OCI-LY3 (cell line): ENCODE data around the gene AMDHD2.

Experiments used
- CTCF ChIP-seq: fragments of 200-600, 300-600 bp; sonication (generic); IDR thresholded peaks from 2 replicates; pipeline ENCODE4 v1.5.1; 2014; ENCODE audit warnings: antibody characterized with exemption, low read length, low read depth
- EZH2phosphoT487 ChIP-seq: fragments of 200-600 bp; shearing (Covaris generic); IDR thresholded peaks from 2 replicates; pipeline ENCODE4 v1.6.1; 2018; ENCODE audit warnings: antibody characterized with exemption, mixed run types, low read depth

- no peak for TF ChIP-seq CTCF
- no peak for TF ChIP-seq EZH2phosphoT487
Observed at GRCh38 chr16:2527071-2527783, 7.1 kb downstream of the AMDHD2 start.
